Activated T-cell treated with anti-CD3 and anti-CD28 coated beads for 48 hours (primary cell): Measurements from ENCODE around the gene BCL6.
"Not testable (repeated sequence)": the region's sequence is repeated elsewhere in the genome, so short reads cannot be mapped to it uniquely, and the experiment has no call there.

Experiments
- DNase-seq: peaks from one replicate; pipeline ENCODE4 v3.0.0-alpha.2; 2020; ENCODE audit warnings: low read depth

The BCL6 gene

DNA sequence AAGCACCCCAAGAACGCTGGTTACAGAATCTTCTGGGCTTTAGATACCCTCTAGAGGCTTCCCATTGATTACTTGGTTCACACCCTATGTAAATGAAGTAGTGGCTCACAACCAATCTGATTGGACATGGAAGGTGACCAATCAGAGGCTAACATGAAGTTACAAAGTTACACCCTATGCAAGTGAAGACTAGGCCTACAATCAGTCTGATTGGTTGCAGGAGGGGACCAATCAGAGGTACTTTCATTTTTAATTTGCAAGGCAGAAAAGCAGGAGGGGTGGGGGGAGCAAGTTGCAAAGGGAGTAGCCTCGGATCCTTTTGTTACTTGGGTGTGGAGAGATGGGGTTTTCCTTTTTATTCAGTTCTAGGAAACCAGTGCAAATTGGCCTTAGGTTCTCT is 31.8 kb downstream of the BCL6 start:
- no peak for DNase-seq

DNA sequence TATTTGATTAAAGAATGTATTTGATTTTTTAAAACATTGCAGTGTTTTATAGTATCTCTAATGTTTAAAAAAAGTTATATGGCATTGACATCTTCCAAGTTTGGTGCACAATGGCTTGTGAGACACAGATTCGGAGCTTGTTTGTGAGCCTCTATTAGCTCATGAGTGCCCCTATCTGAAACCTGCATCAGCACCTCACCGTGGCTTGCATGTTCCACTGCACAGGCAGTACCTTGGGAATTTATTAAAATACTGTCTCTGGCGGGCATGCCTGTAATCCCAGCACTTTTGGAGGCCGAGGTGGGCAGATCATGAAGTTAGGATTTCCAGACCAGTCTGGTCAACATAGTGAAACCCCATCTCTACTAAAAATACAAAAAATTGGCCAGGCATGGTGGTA is 36.1 kb downstream of the BCL6 start:
- no peak for DNase-seq

DNA sequence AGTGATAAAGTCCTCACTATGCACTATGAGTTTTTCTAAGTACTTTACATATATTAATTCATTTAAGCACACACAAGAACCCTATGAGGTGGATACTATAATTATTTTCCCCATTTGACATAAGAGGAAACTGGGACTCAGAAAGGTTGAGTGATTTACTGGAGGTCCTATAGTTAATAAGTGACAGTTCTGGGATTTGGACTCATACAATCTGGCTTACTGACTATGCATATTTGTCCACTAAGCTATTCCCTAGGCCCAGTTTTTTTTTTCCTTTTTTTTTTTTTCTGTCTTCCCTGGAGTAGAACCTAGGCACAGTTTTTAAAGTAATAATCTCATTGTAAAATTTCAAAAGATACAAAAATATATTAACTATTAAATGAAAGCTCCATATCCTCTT is 36.6 kb downstream of the BCL6 start:
- DNase-seq, result no peak

DNA sequence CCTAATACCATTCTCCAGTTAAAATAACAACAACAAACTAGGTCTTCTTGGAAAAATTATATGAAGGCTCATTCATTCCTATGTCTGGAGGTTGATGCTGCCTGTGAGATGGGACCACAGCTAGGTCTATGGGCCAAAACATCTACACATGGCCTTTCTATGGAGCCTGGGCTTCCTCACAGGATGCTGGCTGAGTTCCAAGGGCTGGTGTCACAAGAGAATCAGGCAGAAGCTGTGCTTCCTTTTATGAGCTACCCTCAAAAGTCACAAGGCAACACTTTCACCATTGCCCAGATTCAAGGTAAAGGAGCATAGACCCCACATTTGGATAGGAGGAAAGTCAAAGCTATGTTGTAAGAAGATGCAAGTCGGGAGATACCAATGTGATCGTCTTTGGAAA is 38.3 kb downstream of the BCL6 start:
- DNase-seq, result no peak

DNA sequence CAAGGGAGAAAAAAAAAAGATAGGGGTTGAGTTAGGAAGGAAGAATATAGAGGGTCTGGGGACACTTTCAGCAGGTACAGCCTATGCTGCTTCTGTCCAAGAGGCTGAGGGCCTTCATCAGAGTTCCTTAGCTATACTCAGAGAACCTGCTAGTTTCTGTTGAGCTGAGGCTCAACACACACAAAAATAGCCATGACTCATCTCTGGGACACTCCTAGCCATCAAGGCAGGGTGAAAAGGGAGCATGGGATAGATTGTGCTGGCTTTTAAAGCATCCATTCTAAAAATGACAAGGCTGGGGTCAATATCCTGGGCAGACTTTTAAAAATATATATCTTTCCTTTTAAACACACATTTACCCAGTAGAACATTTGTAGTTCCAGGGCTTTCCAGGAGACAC is 40.1 kb downstream of the BCL6 start:
- DNase-seq, result no peak

DNA sequence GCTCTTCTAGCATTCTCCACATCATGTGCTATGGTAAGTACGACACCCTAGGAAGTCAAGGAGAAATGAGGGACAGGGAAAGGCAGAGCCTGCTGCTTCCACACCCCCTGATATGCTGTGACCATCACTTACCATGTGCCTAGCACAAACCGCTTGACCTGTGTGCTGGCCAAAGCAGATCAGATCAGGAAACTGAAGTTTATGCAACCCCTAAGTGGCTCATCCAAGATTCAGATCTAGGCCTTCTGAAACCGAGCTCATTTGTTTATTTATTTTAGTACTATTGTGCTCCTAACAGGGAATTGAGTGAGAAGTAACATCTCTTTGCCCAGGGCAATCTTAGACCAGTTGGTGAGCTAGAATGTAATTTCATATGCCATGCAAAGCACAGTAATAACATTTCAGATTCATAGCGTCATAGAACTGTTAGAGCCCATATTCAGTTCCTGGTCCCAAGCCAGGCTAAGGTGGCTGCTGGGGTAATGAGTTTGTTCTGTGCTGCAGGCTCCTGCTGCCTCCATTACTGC is 42.7 kb downstream of the BCL6 start, which contains the start of gene RTP2:
TSS of gene RTP2 (minus strand) at position 51 of the 527 bp plus-strand sequence. CDS start 429 bp downstream, outside the sequence.
- DNase-seq, result no peak

DNA sequence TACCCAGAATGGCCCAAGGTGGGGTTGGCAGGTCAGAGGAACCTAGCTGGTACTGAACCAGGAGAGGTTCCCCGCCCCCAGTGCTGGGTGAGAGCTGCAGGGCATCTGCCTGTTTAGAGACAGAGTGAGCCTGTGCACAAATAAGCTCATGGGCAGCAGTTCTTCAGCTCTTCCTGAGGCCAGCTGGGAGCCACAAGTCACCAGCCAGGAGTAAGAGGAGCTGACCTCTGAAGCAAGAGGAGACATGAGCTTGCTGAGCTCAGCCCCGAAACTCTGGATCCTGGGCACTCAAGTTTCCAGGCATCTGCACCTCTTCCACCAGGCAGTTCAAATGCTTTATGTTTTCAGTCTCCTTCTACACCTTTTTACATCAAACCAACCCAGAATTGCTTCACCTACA is 45.0 kb downstream of the BCL6 start:
- DNase-seq, result no peak

DNA sequence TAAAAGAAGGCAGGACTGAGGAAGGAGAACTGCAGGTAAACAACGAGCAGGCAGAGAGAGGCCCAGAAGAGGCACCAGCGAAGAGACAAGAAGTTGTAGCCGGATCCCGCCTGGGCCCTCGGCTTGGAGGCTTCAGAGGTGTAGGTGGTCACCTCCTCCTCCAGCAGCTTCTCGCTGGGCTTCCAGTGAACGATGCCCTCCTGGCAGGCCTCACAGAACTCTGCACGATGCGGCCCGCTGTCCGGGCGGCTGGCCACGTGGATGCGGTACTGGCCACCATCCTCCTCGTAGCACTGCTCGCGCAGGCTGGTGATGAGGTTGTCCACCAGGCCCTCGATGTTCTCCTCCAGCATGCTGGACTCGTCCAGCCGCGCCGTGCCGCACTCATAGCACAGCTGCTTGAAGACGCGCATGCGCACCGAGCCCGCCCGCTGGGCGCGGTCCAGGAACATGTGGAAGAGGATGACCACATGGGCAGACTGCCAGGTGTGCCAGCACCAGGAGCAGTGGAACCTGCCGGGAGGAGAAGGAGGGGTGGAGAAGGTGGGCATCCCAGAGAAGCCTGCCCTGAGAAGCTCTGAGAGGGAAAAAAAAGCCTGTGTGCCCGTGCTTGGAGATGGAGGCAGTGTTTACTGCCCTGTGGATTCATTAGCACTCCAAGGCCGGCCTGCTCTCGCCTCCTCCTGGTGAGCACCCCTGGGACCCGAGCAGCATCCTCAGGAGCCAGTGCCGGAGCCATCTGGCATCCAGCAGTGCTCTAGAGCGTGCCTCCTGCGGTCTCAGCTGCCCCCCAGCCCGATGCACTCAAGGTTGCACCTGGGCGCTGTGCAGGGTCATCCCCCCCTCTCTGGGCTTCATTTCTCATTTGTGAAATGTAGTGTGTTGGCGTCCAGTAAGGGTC is 46.5 kb downstream of the BCL6 start:
- DNase-seq, result no peak

DNA sequence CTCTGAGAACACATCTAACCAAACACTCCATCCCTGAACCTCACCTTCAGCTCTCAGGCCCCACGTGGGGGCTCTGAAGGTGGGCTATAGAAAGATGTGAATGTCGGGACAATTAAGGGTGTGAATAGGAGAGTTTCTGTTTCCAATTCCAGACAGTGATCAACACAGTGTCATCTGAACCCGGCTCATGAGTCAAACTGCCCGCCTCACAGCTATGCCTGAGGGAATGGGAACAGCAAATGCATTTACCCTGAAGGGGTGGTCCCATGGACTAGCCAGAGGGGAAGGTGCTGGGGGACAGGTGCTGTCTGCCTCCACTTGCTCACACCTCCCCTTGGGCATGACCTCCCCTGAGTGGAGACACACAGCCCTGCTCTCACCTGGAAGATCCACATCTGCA is 49.2 kb downstream of the BCL6 start:
- DNase-seq, result no peak

DNA sequence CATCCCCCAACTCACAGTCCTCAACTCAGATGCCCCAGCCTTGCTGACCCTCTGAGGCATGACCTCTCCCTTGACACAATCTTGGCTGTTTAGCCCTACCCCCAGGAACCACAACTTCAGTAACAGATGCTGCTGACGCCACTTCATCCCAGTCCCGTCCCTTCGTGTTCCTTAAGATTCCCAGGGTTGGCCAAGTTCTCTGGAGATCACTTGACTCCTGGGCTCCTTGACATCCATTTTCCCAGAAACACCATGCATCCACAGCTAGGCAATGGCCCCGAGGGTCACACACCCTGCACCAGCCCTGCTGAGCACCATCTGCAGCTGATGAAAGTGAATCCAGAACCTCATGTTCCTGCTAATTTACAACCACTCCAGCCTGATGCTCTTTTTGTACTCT is 49.8 kb downstream of the BCL6 start:
- DNase-seq, result no peak

DNA sequence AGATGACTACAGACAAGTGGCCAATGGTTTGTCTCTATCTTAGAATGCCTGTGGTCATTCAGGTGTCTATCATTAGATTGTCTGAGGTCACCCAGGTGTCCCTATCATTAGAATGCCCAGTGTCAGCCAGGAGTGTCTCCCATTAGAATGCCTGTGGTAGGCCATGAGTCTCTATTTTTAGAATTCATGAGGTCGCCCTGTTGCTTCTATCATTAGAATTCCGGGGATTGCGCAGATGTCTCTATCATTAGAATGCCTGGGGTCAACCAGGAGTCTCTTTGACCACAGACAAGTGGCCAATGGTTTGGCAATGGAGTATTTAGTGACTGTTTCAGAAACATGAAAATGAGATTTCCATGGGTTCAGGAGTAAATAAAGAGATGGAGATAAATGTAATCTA is 50.5 kb downstream of the BCL6 start:
- DNase-seq, result no peak

DNA sequence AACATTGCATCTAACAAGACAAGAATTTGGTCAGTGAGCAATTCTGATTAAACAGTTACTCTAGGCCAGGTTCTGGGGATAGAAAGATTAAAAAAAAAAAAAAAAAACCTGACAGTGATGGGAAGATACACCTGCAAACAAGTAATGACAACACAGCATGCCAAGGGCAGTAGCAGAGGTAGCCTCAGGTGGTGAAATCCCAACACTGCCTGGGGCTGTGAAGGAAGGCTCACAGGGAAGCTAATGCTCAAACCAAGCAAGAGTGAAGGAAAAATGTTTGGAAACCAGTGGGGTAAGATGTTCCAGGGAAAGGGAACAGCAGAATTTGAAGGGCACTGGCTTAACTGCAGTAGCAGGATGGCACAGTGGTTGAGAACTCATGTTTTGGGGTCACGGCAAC is 51.8 kb downstream of the BCL6 start:
- no peak for DNase-seq

DNA sequence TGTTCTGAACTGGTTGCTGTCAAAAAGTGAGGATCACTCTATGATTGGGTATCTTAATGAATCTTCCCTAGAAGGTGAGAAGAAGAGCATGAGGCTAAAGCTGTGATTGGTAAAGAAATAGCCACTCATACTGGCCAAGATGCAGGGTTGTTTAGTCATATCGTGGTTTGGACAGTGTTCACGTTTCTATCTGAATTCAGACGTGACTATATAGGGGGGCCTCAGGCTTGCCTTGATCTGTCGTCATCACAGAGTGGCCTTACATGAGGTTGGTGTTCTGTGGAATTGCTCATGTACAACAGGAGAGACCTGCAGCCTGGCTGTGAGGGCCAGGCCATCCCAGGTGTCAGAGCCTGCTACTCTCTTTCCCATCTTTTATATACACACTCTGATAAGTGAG is 55.3 kb downstream of the BCL6 start:
- DNase-seq, result no peak

DNA sequence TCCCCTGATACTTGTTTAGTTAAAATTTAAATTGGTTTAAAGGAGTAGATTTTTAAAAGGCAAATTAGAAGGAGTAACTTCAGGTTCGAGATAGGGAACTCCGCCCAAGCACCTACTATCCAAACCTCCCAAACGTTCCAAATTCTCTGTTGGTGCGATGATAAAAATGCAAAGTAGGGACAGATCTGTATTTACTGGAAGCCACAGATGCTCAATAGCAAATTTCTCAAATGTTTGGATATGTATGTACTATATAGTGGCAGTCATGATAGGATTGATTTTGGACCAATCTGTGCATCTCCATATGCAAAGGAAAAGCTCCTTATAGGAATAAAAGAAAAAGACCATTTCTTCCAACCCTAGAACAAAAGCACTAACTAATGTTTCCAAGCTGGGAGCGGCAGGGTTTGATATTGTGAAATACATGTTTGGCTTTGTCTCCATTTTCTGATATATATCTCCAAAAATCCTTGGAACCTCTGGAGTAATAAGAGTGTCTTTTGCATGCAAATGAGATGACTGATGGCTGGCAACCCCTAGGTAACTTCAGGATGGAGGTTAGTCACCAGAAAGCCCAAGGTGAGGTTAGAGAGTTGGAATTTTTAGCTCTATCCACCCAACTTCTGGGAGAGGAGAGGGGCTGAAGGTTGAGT is 58.5 kb downstream of the BCL6 start:
- no peak for DNase-seq

DNA sequence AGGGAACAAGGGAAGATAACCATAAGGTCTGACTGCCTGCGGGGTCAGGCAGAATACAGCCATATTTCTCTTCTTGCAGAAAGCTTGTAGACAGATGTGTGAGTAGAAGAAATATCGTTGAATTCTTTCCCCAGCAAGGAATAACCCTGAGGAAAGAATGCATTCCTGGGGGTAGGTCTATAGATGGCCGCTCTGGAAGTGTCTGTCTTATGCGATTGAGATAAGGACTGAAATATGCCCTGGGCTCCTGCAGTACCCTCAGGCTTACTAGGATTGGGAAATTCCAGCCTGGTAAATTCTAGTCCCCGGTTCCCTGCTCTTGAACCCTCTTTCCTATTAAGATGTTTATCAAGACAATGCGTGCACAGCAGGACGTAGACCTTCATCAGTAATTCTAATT is 59.3 kb downstream of the BCL6 start:
- no peak for DNase-seq

DNA sequence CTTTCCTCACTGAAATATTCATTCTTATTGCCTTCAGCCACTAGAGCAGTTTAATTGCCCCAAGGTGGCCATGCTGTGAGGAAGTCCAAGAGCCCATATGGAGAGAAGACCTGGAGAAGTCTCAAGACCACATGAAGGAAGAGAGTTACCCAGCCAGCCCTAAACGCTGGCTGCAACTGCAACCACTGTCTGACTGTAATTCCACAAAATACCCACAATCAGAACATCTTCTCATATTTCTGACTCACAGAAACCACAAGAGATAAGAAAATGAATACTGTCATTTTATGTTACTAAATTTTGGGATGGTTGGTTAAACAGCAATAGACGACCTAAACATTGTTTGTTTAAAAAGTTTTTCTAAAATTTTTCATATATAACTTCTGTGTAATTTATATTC is 60.4 kb downstream of the BCL6 start:
- peak; percentile 9 for DNase-seq

DNA sequence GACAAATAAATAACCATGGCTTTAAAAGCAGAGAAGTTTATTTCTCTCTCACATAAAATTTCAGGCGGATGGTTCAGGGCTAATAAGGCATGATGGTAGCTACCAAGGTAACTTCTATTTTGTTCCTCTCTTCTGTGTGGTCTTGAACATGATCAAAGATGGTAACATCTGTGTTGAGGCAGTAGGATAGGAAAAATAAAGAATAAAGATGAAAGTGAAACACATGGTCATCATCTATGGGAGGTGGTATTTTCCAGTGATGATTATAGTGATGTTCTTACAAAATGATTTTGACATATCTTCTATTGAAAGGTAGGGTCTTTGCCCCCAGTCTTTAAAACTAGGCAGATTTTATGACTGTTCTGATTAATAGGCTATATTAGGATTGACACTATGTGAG is 60.8 kb downstream of the BCL6 start:
- no peak for DNase-seq

DNA sequence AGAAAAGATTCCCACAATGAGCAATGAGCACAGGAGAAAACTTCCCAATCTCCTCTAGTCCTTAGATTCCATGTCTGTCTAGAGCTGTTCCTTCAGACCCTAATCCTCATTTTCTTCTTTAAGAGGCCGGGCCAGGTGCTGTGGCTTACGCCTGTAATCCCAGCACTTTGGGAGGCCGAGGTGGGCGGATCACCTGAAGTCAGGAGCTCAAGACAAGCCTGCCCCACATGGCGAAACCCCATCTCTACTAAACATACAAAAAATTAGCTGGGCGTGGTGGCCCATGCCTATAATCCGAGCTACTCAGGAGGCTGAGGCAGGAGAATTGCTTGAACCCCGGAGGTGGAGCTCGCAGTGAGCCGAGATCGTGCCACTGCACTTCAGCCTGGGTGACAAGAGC is 63.5 kb downstream of the BCL6 start:
- DNase-seq, result not testable (repeated sequence)

DNA sequence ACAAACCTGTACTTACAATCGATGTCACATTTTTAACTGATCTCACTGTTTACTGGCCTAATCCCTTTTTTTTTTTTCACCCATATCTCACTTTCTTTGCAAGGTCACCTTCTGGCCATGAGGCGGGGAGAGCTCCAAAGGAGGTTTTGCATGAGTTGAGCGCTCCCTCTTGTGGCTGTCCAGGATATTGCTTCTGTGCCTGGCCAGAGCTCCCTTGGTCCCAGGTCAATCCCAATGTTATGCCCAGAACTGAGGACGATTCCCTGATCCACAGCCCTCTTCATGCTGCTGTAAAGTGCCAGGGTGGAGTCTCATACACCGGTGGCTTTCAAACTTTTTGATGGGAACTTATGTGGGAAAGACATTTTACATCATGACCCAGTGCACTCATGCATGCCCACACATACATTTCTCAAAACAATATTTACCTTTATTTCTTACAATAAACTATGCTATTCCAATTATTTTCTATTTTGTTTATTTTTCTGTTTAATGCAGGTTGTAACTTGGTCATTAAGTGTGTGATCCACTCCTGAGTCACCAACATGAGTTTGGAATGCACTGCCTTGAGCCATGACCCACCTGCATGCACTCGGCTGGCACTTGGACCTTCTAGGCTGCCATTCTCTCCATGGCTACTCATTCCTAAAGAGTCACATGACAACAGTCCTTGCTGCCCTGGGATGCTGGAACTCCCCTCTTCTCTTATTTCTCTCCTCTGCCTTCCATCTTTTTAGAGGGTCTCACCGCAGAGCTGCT is 65.5 kb downstream of the BCL6 start:
- DNase-seq, result peak; percentile 52

DNA sequence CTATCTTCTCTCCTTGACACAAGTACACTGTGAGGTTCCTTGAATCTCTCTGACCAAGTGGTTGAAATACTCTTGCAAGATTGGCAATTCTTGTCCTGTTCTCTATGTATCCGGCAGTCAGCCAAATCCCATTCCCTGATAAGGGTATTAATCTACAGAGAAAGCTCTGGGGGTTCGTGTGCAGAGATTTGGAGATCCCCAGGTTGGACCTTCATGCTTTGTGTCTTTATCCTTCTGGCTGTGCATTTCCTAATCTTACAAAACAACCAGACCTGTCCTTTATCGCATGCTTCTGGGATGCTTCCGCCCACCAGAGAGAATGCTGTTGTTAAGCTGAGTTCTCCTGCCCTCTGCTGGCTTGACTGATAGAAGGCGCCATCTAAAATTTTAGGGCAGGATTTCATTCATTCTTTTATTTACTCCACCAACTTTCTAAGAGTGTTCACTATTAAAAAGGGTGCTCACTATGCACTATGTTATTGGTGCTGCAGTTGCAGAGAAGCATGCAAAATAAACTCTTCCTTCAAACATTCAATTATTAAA is 66.5 kb downstream of the BCL6 start:
- peak; percentile 17 for DNase-seq

DNA sequence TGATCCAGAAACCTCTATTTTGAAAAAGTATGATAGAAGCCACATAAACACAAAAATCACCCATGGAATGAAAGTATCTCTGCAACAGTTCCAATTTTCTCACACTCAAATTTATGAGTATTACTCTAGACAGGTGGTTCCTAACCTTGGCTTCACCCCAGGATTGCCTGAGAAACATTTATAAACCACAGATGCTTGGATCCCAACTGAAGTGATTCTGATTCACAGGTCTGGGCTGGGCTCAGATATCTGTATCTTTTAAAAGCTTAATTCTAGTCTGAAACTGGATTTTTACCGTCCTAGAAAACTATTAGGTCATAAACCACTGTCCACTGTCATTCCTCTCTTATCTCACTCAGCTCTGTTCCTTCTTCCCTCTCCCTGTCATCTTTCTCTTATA is 67.7 kb downstream of the BCL6 start:
- no peak for DNase-seq

DNA sequence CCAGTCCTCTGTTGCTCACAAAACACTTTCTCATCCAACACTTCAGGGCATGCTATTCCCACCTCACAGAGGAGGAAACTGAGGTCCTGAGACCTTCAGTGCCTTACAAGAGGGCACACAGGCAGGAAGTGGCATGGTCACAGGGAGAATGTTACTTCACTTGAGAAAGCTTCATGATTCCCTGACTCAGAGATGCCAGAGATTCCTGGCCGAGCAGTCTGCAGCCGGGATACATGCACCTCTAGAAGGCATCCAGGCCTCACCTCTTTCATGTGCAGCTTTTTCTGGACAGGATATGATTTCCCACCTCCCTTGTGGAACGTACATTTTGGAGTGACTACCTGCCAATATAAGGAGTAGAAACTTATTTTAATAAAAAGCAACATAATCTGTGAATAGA is 72.3 kb downstream of the BCL6 start:
- DNase-seq, result no peak
